Liver (tissue), 9 donors: ENCODE measurements around the gene ZNF282. TPM values are rescaled to one million over a fixed set of nuclear protein-coding genes. Genes with fewer than 3 reads are reported as not detected.
"Not testable (repeated sequence)": the region's sequence is repeated elsewhere in the genome, so short reads cannot be mapped to it uniquely, and the experiment has no call there.

Experiments
- DNase-seq: peaks from one replicate; pipeline ENCODE4 v3.0.0-alpha.2; 2017; ENCODE audit warnings: low spot score
- H3K27ac ChIP-seq, 2 donors: one replicate each; pipeline ENCODE4 v1.7.0; 2013; ENCODE audit warnings: inconsistent platforms in 2 of 2, low read length in 2 of 2, control low read depth in 1 of 2, low read depth in 1 of 2, mild to moderate bottlenecking in 1 of 2
- H3K27me3 ChIP-seq, 4 donors: one replicate each; pipeline versions ENCODE4 v1.6.1 to v1.7.0; 2013; ENCODE audit warnings: low read length in 3 of 4, inconsistent platforms in 1 of 4, mild to moderate bottlenecking in 1 of 4, moderate library complexity in 1 of 4; ENCODE audit not compliant: control insufficient read depth in 4 of 4, insufficient read depth in 4 of 4
- H3K36me3 ChIP-seq, 4 donors: one replicate each; pipeline versions ENCODE4 v1.6.1 to v1.7.0; 2013; ENCODE audit warnings: low read length in 3 of 4, mild to moderate bottlenecking in 3 of 4, low read depth in 1 of 4, moderate library complexity in 1 of 4; ENCODE audit not compliant: control insufficient read depth in 4 of 4, insufficient read depth in 3 of 4
- H3K4me1 ChIP-seq, 4 donors: one replicate each; pipeline versions ENCODE4 v1.6.1 to v1.7.0; 2013; ENCODE audit warnings: low read length in 3 of 4, mild to moderate bottlenecking in 3 of 4, moderate library complexity in 1 of 4; ENCODE audit not compliant: control insufficient read depth in 4 of 4, insufficient read depth in 4 of 4
- H3K4me3 ChIP-seq, 3 donors: one replicate each; pipeline versions ENCODE4 v1.6.1 to v1.7.0; 2013; ENCODE audit warnings: low read length in 3 of 3, control low read depth in 1 of 3, low read depth in 1 of 3, mild to moderate bottlenecking in 1 of 3
- H3K9ac ChIP-seq, 2 donors: one replicate each; pipeline ENCODE4 v1.7.0; 2013; ENCODE audit warnings: low read length in 2 of 2, mild to moderate bottlenecking in 2 of 2, moderate library complexity in 2 of 2, control low read depth in 1 of 2, low read depth in 1 of 2
- H3K9me3 ChIP-seq, 4 donors: one replicate each; pipeline versions ENCODE4 v1.6.1 to v1.7.0; 2013; ENCODE audit warnings: low read length in 3 of 4; ENCODE audit not compliant: control insufficient read depth in 4 of 4
- ATF3 ChIP-seq: IDR thresholded peaks from 2 replicates; pipeline ENCODE4 v1.6.1; 2016; ENCODE audit warnings: antibody characterized with exemption
- CTCF ChIP-seq: fragments of 150-350 bp; IDR thresholded peaks from 2 replicates; pipeline ENCODE4 v1.5.1; 2017; ENCODE audit warnings: improper control_type of control experiment, low read depth, low read length; ENCODE audit not compliant: missing input control
- EGR1 ChIP-seq, 2 donors: IDR thresholded peaks; 2 replicates each; pipeline ENCODE4 v1.6.1; 2016 to 2018; ENCODE audit warnings: antibody characterized with exemption in 2 of 2, low read depth in 2 of 2
- FOXA1 ChIP-seq: IDR thresholded peaks from 2 replicates; pipeline ENCODE4 v1.6.1; 2016; ENCODE audit warnings: antibody characterized with exemption
- FOXA2 ChIP-seq: IDR thresholded peaks from 2 replicates; pipeline ENCODE4 v1.6.1; 2016; ENCODE audit warnings: antibody characterized with exemption
- HNF4A ChIP-seq, 2 donors: conservative IDR thresholded peaks; 2 replicates each; pipeline ENCODE4 v1.6.1; 2016; ENCODE audit warnings: antibody characterized with exemption in 2 of 2, mild to moderate bottlenecking in 2 of 2
- HNF4G ChIP-seq: IDR thresholded peaks from 2 replicates; pipeline ENCODE4 v1.6.1; 2016; ENCODE audit warnings: antibody characterized with exemption
- MAX ChIP-seq: IDR thresholded peaks from 2 replicates; pipeline ENCODE4 v1.6.1; 2016; ENCODE audit warnings: antibody characterized with exemption
- NR2F2 ChIP-seq: IDR thresholded peaks from 2 replicates; pipeline ENCODE4 v1.6.1; 2016; ENCODE audit warnings: antibody characterized with exemption
- RAD21 ChIP-seq, 2 donors: IDR thresholded peaks; 2 replicates each; pipeline ENCODE4 v1.6.1; 2016; ENCODE audit warnings: antibody characterized with exemption in 2 of 2, mild to moderate bottlenecking in 2 of 2
- SP1 ChIP-seq: IDR thresholded peaks from 2 replicates; pipeline ENCODE4 v1.6.1; 2018; ENCODE audit warnings: antibody characterized with exemption, mild to moderate bottlenecking
- TAF1 ChIP-seq: conservative IDR thresholded peaks from 2 replicates; pipeline ENCODE4 v1.6.1; 2016; ENCODE audit warnings: antibody characterized with exemption, mild to moderate bottlenecking
- YY1 ChIP-seq: IDR thresholded peaks from 2 replicates; pipeline ENCODE4 v1.6.1; 2016; ENCODE audit warnings: antibody characterized with exemption, mild to moderate bottlenecking
- WGBS: extraction: QIAGEN DNeasy Blood & Tissue Kit; methylation state at CpG from one replicate; pipeline ENCODE4 v1.1.7; 2013; 5-methylcytosine and 5-hydroxymethylcytosine counted together
- polyA plus RNA-seq, 2 donors: library from polyadenylated mRNA; stranded (reverse) in 1 of 2; unstranded in 1 of 2; fragments of 200-250 nt in 1 of 2; fragments of >200 nt in 1 of 2; fragmentation: Nextera tagmentation in 1 of 2; extraction: Ambion mirVana in 1 of 2; gene quantifications; one replicate each; pipeline versions ENCODE4 v1.2.1 to v1.2.3, GENCODE V29; 2013 to 2015
- total RNA-seq, 2 donors: library from RNA; depleted of rRNA; stranded (reverse); fragments of >200 nt; gene quantifications; one replicate each; pipeline ENCODE4 v1.2.3, GENCODE V29; 2014
- TF ChIP-seq, protein P1 (sequence below): IDR thresholded peaks from 2 replicates; pipeline ENCODE4 v1.6.1; 2016; ENCODE audit warnings: antibody characterized with exemption
- TF ChIP-seq, protein P2 (sequence below): IDR thresholded peaks from 2 replicates; pipeline ENCODE4 v1.6.1; 2016; ENCODE audit warnings: antibody characterized with exemption, mild to moderate bottlenecking
- donor health status: healthy.
- donor health status: healthy.
- donor health status: healthy.
- donor health status: healthy.
- donor health status: healthy.

The ZNF282 gene
- total and polyA plus RNA-seq, 4 donors: 2.0 to 78.6 (median 13.1) TPM

- Histone ChIP-seq H3K27me3 (no peaks in the 10 kb centered on the region), H3K9ac (no peak overlapping the region), H3K27ac (no peak overlapping the region), H3K4me3 (no peak overlapping the region), H3K9me3 (no peaks in the 10 kb centered on the region), H3K36me3 (peaks cover 4 to 26% (median 20%) of the 10 kb centered on the region in 4 donors), H3K4me1 (peaks cover 0 to 6% (median 4%) of the 10 kb centered on the region in 4 donors)
- 84% methylated on average over 3 of the region's 3 CpGs for WGBS
- no peak for DNase-seq
- no peak for TF ChIP-seq MAX
- no peak for TF ChIP-seq FOXA2
- no peak for TF ChIP-seq TAF1
- TF ChIP-seq, protein P1, sequence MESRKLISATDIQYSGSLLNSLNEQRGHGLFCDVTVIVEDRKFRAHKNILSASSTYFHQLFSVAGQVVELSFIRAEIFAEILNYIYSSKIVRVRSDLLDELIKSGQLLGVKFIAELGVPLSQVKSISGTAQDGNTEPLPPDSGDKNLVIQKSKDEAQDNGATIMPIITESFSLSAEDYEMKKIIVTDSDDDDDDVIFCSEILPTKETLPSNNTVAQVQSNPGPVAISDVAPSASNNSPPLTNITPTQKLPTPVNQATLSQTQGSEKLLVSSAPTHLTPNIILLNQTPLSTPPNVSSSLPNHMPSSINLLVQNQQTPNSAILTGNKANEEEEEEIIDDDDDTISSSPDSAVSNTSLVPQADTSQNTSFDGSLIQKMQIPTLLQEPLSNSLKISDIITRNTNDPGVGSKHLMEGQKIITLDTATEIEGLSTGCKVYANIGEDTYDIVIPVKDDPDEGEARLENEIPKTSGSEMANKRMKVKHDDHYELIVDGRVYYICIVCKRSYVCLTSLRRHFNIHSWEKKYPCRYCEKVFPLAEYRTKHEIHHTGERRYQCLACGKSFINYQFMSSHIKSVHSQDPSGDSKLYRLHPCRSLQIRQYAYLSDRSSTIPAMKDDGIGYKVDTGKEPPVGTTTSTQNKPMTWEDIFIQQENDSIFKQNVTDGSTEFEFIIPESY: no peak
- no peak for TF ChIP-seq SP1
- TF ChIP-seq, protein P2, sequence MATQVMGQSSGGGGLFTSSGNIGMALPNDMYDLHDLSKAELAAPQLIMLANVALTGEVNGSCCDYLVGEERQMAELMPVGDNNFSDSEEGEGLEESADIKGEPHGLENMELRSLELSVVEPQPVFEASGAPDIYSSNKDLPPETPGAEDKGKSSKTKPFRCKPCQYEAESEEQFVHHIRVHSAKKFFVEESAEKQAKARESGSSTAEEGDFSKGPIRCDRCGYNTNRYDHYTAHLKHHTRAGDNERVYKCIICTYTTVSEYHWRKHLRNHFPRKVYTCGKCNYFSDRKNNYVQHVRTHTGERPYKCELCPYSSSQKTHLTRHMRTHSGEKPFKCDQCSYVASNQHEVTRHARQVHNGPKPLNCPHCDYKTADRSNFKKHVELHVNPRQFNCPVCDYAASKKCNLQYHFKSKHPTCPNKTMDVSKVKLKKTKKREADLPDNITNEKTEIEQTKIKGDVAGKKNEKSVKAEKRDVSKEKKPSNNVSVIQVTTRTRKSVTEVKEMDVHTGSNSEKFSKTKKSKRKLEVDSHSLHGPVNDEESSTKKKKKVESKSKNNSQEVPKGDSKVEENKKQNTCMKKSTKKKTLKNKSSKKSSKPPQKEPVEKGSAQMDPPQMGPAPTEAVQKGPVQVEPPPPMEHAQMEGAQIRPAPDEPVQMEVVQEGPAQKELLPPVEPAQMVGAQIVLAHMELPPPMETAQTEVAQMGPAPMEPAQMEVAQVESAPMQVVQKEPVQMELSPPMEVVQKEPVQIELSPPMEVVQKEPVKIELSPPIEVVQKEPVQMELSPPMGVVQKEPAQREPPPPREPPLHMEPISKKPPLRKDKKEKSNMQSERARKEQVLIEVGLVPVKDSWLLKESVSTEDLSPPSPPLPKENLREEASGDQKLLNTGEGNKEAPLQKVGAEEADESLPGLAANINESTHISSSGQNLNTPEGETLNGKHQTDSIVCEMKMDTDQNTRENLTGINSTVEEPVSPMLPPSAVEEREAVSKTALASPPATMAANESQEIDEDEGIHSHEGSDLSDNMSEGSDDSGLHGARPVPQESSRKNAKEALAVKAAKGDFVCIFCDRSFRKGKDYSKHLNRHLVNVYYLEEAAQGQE: no peak
- no peak for TF ChIP-seq FOXA1
- no peak for TF ChIP-seq CTCF
- TF ChIP-seq HNF4A (conservative IDR thresholded peaks at IDR 0.05): no peak
- no peak for TF ChIP-seq EGR1 (IDR thresholded peaks at IDR 0.05; ENCODE audit: low read depth in 2 of 2)
- no peak for TF ChIP-seq RAD21 (IDR thresholded peaks at IDR 0.05)
- no peak for TF ChIP-seq ATF3
- no peak for TF ChIP-seq NR2F2
- no peak for TF ChIP-seq YY1
- no peak for TF ChIP-seq HNF4G
These were observed 53.4 kb downstream of the ZNF282 start for GRCh38 chr7:149248777-149249176.

DNA sequence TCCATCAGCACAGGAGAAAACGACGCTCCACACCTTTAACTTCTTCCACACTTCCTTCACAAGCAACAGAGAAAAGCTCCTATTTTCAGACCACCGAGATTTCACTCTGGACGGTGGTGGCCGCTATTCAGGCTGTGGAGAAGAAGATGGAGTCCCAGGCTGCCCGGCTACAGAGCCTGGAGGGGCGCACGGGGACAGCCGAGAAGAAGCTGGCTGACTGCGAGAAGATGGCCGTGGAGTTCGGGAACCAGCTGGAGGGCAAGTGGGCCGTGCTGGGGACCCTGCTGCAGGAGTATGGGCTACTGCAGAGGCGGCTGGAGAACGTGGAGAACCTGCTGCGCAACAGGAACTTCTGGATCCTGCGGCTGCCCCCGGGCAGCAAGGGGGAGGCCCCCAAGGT, 54.8 kb downstream of the ZNF282 start:
- not testable (repeated sequence) for DNase-seq, H3K27me3 ChIP-seq, H3K9me3 ChIP-seq, H3K9ac ChIP-seq, H3K4me1 ChIP-seq, H3K4me3 ChIP-seq, H3K27ac ChIP-seq
- WGBS: 95% methylated on average over 18 of the region's 18 CpGs
- peaks cover 8 to 37% (median 28%) of the 10 kb centered on the region in 4 donors for H3K36me3 ChIP-seq

DNA sequence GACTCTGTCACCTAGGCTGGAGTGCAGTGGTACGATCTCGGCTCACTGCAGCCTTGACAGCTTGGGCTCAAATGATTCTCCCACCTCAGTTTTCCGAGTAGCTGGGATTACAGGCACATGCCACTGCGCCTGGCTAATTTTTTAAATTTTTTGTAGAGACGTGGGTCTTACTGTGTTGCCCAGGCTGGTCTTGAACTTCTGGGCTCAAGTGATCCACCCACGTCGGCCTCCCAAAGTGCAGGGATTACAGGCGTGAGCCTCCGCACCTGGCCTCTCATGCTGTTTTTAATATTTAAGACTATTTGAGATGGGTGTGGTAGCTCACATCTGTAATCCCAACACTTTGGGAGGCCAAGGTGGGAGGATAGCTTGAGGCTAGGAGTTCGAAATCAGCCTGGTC, 56.2 kb downstream of the ZNF282 start:
- H3K36me3 ChIP-seq: peaks cover 8 to 45% (median 34%) of the 10 kb centered on the region in 4 donors
- 98% methylated on average over 10 of the region's 10 CpGs for WGBS
- not testable (repeated sequence) for DNase-seq

More for the DNA sequence above, 56.2 kb downstream of the ZNF282 start:
- H3K27me3 ChIP-seq, H3K9me3 ChIP-seq, H3K4me1 ChIP-seq, H3K9ac ChIP-seq, H3K4me3 ChIP-seq, H3K27ac ChIP-seq: not testable (repeated sequence)
